ENCODE data around the gene ADPRHL1. TPM values are rescaled to one million over a fixed set of nuclear protein-coding genes. Genes with fewer than 3 reads are reported as not detected.

Gene ADPRHL1
- total and polyA plus RNA-seq, 4 donors = 0.28 to 0.67 (median 0.55) TPM

- Histone ChIP-seq H3K36me3 (ENCODE audit: control insufficient read depth in 4 of 4, insufficient read depth in 3 of 4, low read depth in 1 of 4, low read length in 3 of 4) (no peaks in the 10 kb centered on the region), H3K27ac (ENCODE audit: low read depth in 1 of 2, low read length in 2 of 2) (no peak overlapping the region), H3K4me3 (ENCODE audit: low read depth in 1 of 3, low read length in 3 of 3) (no peak overlapping the region), H3K27me3 (ENCODE audit: control insufficient read depth in 4 of 4, insufficient read depth in 4 of 4, low read length in 3 of 4) (no peaks in the 10 kb centered on the region), H3K9ac (ENCODE audit: low read depth in 1 of 2, low read length in 2 of 2) (no peak overlapping the region), H3K4me1 (ENCODE audit: control insufficient read depth in 4 of 4, insufficient read depth in 4 of 4, low read length in 3 of 4) (peaks cover 10 to 33% (median 17%) of the 10 kb centered on the region in 4 donors), H3K9me3 (ENCODE audit: control insufficient read depth in 4 of 4, low read length in 3 of 4) (no peaks in the 10 kb centered on the region)
- no peak for TF ChIP-seq NR2F2 (IDR thresholded peaks at IDR 0.05)
- TF ChIP-seq HNF4A (conservative IDR thresholded peaks at IDR 0.05) = no peak
- no peak for TF ChIP-seq JUND (IDR thresholded peaks at IDR 0.05)
- TF ChIP-seq ZBTB33 (IDR thresholded peaks at IDR 0.05) = no peak
- TF ChIP-seq YY1 (IDR thresholded peaks at IDR 0.05) = no peak
- TF ChIP-seq RXRA (IDR thresholded peaks at IDR 0.05) = no peak
- no peak for TF ChIP-seq TAF1 (conservative IDR thresholded peaks at IDR 0.05)
- TF ChIP-seq EGR1 (IDR thresholded peaks at IDR 0.05; ENCODE audit: low read depth in 2 of 2) = no peak
- TF ChIP-seq RAD21 (IDR thresholded peaks at IDR 0.05) = no peak
- no peak for TF ChIP-seq CTCF (IDR thresholded peaks at IDR 0.05; ENCODE audit: low read depth, low read length, missing input control)
- no peak for TF ChIP-seq FOXA2 (IDR thresholded peaks at IDR 0.05)
- no peak for TF ChIP-seq HNF4G (IDR thresholded peaks at IDR 0.05)
- TF ChIP-seq FOXA1 (IDR thresholded peaks at IDR 0.05) = no peak
- TF ChIP-seq MAX (IDR thresholded peaks at IDR 0.05) = no peak
- TF ChIP-seq SP1 (IDR thresholded peaks at IDR 0.05) = no peak
- no peak for TF ChIP-seq ATF3 (IDR thresholded peaks at IDR 0.05)
- TF ChIP-seq REST (IDR thresholded peaks at IDR 0.05) = no peak
- TF ChIP-seq GABPA (IDR thresholded peaks at IDR 0.05 in 1 of 2, conservative IDR thresholded peaks at IDR 0.05 in 1 of 2) = no peak
- DNase-seq (ENCODE audit: low spot score) = no peak
- whole genome bisulfite sequencing = 90% methylated on average over 4 of the region's 4 CpGs
Measured at GRCh38 chr13:113486698-113487097, 33.4 kb upstream of the ADPRHL1 start.
